Epithelial cell of proximal tubule (primary cell): ENCODE results near the gene AFAP1. TPM values are rescaled to one million over a fixed set of nuclear protein-coding genes. Genes with fewer than 3 reads are reported as not detected.

Experiments used
- DNase-seq: peaks from one replicate; pipeline ENCODE4 v3.0.0-alpha.2; 2011; ENCODE audit warnings: low read depth
- H3K4me3 ChIP-seq: 2 replicates; pipeline ENCODE4 v1.5.1; 2011; ENCODE audit warnings: low read depth, mild to moderate bottlenecking, low read length
- total RNA-seq: library from RNA; depleted of rRNA; stranded (reverse); fragments of >200 nt; gene quantifications from 2 replicates; pipeline ENCODE4 v1.2.3, GENCODE V29; 2015
- TF ChIP-seq, protein P1 (sequence below): conservative IDR thresholded peaks from 2 replicates; pipeline ENCODE4 v1.5.1; 2012; ENCODE audit warnings: low read depth, mild to moderate bottlenecking, low read length

Gene AFAP1
- total RNA-seq, 1 donor from 2014 or later, result 26.2 TPM

DNA sequence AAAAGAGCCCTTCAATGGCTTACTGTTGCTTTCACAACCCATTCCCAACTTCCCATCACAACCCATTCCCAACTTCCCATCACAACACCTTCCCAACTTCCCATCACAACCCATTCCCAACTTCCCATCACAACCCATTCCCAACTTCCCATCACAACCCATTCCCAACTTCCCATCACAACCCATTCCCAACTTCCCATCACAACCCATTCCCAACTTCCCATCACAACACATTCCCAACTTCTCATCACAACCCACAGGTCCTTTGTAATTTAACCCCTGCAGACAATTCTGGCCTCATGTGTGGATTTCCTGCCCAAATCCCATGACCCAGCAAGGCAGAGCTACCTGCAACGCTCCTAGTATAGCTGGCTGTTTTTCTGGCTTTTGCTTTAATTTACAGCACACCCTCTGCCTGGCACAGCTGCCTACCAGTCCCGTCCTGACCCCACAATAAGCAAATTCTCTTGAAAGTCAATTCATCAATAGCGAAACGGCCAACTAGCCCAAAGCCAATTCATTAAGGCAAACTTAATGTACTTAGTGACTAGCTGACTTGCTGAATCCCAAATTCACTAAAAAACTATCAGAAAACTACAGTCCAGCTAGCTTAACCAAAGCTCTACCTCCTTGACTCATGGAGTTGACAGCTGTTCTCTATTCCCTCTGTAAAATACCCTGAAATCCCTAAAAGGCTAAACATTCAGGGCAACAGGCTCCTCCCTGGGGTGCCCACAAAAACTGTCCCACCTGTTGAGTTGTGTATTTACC lies 75.6 kb downstream of the AFAP1 start:
- no peak overlapping the region for H3K4me3 ChIP-seq
- TF ChIP-seq, protein P1, sequence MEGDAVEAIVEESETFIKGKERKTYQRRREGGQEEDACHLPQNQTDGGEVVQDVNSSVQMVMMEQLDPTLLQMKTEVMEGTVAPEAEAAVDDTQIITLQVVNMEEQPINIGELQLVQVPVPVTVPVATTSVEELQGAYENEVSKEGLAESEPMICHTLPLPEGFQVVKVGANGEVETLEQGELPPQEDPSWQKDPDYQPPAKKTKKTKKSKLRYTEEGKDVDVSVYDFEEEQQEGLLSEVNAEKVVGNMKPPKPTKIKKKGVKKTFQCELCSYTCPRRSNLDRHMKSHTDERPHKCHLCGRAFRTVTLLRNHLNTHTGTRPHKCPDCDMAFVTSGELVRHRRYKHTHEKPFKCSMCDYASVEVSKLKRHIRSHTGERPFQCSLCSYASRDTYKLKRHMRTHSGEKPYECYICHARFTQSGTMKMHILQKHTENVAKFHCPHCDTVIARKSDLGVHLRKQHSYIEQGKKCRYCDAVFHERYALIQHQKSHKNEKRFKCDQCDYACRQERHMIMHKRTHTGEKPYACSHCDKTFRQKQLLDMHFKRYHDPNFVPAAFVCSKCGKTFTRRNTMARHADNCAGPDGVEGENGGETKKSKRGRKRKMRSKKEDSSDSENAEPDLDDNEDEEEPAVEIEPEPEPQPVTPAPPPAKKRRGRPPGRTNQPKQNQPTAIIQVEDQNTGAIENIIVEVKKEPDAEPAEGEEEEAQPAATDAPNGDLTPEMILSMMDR, result no peak
- DNase-seq, result no peak

DNA sequence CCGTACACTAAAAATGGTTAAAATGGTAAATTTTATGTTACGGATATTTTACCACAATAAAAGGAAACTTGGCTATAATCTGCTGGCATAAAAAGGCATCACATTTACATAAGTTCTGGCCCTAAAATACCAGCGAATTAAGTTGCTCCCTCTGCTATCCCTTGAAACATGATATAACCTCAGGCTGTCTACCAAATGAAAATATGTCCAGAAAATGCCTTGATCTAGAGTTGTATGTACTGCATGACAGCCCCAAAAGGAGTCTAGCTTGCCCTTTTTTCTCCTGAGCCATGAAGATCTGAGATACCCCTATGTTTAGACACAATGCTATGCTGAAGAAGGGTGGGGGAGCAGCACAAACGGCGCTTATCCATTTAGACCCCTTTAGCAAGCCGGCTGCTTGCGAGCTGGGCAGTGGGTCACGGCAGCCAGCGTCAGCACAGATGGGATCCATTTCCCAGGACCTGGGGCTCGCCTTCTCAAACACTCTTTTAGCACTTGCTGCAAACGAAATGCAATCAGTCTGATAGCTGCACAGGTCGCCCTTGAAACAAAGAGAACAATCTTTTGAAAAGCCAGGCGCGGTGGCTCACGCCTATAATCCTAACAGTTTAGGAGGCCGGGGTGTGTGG lies 77.0 kb downstream of the AFAP1 start:
- no peak overlapping the region for H3K4me3 ChIP-seq
- TF ChIP-seq, protein P1, result no peak
- no peak for DNase-seq

DNA sequence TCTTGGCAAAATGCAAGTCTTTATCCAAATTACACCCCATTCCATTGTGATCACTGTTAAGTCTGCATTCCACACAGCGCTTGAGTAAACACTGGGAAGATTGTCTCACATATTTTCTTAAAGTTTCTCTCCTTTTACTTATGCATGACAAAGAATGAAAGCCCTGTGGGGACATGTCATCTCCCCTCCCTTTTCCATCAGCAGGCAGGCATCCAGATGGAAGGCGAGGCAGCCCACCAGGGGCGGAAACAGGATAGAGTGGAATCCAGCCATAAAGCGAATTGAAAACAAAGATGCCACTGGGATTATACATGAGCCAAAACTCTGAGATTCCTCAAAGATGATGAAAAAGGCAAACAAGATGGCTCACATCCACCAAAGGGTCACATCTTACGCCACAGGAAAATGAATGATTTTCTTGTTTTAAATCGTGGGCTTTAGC lies 78.2 kb downstream of the AFAP1 start:
- TF ChIP-seq, protein P1, result no peak
- no peak overlapping the region for H3K4me3 ChIP-seq
- peak; percentile 22 for DNase-seq

DNA sequence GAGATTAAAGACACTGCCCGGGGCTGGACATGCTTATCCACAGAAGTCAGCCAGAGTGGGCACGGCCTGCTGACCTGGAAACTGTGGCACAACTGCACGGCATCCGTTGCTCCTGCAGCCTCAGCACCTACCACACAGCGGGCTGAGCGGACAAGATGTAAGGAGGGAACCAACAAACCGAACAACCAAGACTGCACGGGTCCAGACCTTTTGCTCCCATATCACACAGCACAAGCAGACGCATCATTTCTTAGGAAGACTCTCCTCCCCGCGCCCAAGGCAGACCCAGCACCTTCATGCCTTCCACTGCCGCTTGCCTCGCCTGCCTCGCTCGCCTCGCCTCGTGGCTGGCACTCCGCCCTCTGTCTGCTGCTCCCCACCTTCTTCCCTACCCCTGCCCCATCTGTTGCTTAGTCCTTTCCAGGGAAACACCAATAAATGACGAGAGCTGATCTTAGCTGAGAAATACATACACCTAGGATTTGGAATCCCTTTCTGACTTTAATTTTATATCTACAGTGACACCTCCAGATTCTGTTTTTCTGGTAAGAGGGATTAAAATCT lies 79.0 kb downstream of the AFAP1 start:
- no peak for DNase-seq
- H3K4me3 ChIP-seq, result no peak overlapping the region
- TF ChIP-seq, protein P1, result no peak

DNA sequence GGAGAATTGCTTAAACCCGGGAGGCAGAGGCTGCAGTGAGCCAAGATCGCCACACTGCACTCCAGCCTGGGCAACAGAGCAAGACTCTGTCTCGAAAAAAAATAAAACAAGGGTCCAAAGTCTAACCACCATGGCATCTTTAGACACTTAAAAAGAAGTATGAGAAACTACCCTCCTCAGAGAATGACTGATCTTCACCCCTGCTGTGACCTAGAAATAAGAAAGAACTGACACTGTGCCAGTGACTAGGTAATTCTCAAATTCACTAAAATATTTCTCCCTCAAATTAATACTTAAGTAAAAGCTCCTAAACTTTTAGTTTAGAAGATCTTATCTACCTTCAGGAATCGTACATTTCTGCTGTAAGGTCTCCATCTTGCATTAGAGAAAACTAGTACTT lies 80.3 kb downstream of the AFAP1 start:
- TF ChIP-seq, protein P1, result no peak

DNA sequence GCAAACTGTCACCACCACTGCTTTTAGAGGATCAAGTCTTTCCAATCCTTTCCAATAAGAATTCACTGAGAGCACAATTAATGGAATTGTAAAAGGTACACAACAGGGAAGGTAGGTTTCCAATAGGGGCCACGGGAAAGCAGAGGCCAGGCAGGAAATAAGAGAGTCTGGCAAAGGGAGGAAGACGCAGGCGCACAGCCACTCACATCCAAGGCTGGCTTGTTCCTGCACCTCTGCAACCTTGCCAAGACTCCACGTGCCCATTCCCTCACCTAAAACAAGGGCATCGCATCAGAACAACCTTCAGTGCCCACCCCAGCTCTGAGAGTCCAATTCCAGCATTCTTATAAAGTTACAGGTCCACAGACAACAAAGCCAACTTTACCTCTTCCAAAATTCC lies 81.2 kb downstream of the AFAP1 start:
- DNase-seq, result no peak

More for the DNA sequence above, 80.3 kb downstream of the AFAP1 start:
- no peak for DNase-seq
- H3K4me3 ChIP-seq, result no peak overlapping the region

More for the DNA sequence above, 81.2 kb downstream of the AFAP1 start:
- TF ChIP-seq, protein P1, result no peak
- H3K4me3 ChIP-seq, result no peak overlapping the region
